Keratinocyte (primary cell): Measurements from ENCODE around the gene BABAM2.

Source experiments
- EZH2 ChIP-seq: IDR thresholded peaks from one replicate; pipeline ENCODE4 v1.6.1; 2012; ENCODE audit warnings: inconsistent platforms, mild to moderate bottlenecking, low read length, moderate library complexity
- TF ChIP-seq, protein P1 (sequence below), 3 experiments: IDR thresholded peaks in 1 of 3; conservative IDR thresholded peaks in 1 of 3; optimal IDR thresholded peaks in 1 of 3; 2 replicates in 2 of 3; 3 replicates in 1 of 3; pipeline versions ENCODE3 to v1.5.1; 2011; ENCODE audit warnings: low read length in 3 of 3, mild to moderate bottlenecking in 3 of 3, moderate library complexity in 2 of 3, control low read depth in 1 of 3, inconsistent platforms in 1 of 3; ENCODE audit not compliant: insufficient read depth in 2 of 3; ENCODE audit errors: extremely low read depth in 1 of 3

DNA sequence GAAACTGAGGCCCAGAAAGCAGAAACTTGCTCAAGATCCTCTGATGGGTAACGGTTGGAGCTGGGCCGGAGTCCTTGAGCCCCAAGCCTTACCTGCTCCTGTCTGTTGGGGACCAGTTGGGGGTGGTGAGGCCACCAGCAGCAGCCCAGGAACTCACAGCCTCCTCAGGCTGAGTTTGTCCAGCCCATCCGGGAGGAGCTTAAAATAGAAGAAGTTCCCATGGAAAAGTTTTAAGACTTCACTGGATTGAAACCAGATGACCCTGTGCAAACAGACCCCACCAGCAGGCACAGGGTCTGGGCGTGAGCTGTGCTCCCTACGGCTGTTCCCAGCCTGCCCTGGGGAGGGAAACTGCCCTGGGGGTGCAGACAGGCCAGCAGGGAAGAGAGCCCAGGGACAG, 461.6 kb downstream of the BABAM2 start:
- TF ChIP-seq, protein P1, sequence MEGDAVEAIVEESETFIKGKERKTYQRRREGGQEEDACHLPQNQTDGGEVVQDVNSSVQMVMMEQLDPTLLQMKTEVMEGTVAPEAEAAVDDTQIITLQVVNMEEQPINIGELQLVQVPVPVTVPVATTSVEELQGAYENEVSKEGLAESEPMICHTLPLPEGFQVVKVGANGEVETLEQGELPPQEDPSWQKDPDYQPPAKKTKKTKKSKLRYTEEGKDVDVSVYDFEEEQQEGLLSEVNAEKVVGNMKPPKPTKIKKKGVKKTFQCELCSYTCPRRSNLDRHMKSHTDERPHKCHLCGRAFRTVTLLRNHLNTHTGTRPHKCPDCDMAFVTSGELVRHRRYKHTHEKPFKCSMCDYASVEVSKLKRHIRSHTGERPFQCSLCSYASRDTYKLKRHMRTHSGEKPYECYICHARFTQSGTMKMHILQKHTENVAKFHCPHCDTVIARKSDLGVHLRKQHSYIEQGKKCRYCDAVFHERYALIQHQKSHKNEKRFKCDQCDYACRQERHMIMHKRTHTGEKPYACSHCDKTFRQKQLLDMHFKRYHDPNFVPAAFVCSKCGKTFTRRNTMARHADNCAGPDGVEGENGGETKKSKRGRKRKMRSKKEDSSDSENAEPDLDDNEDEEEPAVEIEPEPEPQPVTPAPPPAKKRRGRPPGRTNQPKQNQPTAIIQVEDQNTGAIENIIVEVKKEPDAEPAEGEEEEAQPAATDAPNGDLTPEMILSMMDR (optimal IDR thresholded peaks at IDR 0.05 in 1 of 3, IDR thresholded peaks at IDR 0.05 in 1 of 3, conservative IDR thresholded peaks at IDR 0.05 in 1 of 3; ENCODE audit: extremely low read depth in 1 of 3, insufficient read depth in 2 of 3, low read length in 3 of 3), result no peak
- TF ChIP-seq EZH2, result no peak
